SH-SY5Y (cell line): Measurements from ENCODE around the gene WDR20.

Source experiments
- GATA2 ChIP-seq: IDR thresholded peaks from 2 replicates; pipeline ENCODE4 v1.6.1; 2011; ENCODE audit warnings: mild to moderate bottlenecking, low read depth, low read length
- GATA3 ChIP-seq: IDR thresholded peaks from 2 replicates; pipeline ENCODE4 v1.6.1; 2011; ENCODE audit warnings: low read depth, mild to moderate bottlenecking, low read length, moderate library complexity

DNA sequence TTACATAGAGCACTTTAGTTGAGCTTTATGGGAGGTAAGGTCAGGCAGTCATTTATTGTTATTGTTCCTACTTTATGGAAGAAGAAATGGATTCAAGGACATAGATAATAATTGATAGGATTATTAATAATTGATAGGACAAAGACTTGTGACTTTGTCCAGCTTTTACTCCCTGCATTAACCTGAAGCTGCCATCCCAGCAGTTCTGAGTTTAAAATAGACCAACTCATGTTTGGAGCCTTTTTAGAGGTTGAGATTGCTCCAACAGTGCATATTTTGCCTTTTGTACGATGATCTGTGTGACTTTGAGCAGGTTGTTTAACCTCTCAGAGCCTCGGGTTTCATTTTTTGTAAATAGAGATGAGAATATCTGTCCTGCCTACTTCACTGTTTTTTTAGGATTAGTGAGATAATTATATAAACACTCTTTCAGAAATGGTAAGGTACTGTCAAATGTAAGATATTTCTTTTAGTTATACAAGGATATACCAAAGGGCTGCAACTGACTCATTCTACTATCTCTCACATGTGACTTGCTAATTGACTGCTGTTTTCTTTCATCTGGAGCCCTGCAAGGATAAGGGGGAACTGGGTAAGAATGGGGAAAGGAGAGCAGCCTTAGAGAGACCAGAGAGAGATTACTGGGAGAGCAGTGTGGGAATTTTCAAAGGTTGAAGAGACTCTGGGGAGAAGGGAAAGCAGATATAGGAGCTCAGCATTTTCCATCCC lies 15.3 kb downstream of the WDR20 start:
- TF ChIP-seq GATA3 (no peak), GATA2 (no peak)
